NCI-H146 treated with DMSO at 0.1 percent for 48 hours (cell line): ENCODE results near the gene DNAH17.

Source experiments
- DNase-seq: peaks from one replicate; lab custom pipeline; 2025; ENCODE audit not compliant: unreplicated experiment; lab: John Stamatoyannopoulos, UW

Gene DNAH17

DNA sequence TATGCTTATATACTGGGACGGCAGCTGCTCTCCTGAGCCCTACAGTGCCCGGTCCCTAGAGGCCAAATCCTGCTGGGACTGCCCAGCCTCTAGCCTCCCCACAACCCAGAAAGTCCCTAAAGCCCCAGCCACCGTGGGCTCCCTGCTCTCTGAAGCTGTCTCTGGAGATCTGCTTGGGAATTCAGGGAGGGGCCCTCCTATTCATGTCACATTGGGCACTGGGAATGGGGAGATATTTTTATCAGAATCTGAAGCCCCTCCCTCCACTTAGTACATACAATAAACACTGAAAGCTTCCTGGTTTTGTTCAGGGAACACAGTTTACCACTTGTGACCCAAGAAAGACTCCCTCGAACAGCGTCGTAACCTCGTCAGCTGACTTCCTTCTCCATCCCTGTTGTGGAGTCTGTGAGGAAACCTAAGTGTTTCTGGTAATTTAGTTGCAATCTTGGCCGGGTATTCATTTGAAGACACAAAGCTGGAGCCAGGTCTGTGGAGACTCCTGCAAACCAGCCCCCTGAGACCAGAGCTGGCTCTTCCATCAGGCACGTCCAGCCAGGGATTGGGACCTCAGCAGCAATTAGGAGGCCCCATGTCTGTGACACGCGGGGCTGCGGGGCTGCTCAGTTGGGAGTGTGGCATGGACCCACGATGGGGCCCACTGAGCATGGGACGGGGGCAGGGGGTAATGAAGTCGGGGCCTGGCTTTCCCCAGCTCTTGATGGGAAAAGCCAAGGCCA is 160.2 kb downstream of the DNAH17 start:
- no peak for DNase-seq

DNA sequence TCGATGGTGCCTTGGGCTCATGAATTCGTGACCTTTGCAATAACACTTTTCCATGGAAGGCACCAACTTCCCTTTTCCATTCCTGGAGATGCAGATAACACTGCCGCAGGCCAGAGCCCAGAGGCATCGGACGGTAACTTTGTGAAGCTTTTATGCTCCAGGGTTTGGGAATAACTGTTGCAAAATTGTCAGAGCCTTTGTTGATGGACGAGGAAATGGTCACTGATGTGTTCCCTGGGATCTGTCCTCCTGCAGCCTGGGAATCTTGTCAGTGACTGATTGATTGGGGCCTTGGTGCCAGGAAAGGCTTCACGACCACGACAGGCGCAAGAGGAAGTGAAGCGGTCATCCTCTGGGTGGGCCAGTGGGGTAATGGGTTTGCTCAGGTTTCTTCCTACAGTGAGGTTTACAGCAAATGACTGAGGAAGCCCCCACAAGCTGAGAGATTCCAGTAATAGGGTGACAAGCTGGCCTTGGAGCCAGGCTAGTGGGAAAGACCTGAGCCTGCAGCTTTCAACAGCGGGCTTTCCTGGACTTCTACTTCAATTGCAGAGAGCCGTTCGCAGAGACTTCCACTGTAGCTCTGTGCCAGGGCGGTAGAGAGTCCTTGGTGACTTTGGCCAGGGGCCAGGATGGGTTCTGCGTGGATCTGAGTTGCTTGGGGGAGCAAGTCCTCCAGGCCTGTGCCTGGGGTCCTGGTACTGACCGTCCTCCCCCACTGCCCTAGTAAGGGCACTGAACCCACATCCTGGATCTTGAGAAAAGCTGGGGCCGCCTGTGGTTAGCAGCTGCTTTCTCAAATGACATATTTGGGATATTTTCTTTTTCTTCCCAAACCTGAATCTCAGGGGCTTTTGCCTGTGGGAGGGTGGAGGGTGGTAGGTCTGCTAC is 161.1 kb downstream of the DNAH17 start:
- DNase-seq = no peak

DNA sequence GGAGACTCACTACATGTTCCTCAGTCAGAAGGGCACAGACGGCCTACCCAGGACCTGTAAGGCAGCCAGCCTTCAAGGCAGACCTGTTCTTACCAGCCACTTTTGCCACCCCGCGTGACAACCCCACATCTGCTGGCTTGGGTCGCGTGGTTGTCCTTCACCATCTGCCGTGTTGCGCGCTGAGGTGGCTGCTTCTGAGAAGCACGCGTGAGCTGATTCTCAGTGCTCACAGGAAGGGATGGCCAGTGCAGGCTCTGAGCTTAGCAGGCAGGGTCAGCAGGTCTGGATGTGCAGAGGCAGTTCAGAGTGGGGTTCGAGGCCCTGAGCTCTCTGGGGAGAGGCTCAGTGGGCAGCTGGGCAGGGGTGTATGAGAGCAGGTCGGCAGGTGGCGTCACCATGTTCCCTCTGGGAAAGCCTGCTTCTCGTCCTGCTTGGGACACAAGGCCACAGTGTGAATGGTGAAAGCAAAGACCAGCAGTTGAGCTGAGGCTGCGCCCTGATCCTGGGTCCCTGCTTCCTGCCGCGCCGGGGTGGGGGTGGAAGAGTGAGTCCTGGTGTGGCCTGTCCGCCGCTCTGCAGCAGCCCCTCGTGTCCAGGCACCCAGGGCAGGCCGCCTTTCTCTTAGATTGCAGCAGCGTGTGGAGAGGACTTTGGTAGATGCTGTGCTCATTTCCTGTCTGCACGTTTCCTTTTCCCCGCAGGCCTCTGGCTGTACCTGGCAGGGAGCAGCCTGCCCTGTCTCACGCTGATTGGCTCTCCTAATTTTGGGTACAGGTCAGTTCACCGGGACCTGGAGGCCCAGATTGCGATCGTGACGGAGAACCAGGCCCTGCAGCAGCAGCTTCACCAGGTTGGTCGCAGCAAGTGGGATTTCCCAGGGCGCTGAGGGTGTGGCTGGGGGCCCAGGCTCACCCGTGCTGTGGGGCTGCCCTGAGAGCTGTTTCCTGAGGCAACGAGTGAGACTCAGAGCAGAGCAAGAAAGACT is 162.7 kb downstream of the DNAH17 start:
- no peak for DNase-seq

DNA sequence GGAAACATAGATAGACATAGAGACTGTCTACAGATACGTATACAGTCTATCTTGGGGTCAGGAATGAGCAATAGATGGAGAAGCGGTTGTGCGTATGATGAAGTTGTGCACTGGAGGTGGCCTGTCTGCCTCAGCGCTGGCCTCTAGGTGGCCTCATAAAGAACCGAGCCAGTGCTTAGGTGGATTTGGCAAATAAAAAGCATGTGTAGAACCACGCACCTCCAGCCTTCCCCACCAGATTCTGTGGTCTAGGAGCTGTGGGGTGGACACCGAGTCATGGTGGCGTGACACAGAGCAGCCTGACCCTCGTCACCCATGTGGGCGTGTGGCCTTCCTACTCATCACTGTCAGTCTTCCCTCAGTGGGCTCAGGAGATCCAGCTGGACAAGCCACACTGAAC is 164.8 kb downstream of the DNAH17 start:
- DNase-seq = no peak

DNA sequence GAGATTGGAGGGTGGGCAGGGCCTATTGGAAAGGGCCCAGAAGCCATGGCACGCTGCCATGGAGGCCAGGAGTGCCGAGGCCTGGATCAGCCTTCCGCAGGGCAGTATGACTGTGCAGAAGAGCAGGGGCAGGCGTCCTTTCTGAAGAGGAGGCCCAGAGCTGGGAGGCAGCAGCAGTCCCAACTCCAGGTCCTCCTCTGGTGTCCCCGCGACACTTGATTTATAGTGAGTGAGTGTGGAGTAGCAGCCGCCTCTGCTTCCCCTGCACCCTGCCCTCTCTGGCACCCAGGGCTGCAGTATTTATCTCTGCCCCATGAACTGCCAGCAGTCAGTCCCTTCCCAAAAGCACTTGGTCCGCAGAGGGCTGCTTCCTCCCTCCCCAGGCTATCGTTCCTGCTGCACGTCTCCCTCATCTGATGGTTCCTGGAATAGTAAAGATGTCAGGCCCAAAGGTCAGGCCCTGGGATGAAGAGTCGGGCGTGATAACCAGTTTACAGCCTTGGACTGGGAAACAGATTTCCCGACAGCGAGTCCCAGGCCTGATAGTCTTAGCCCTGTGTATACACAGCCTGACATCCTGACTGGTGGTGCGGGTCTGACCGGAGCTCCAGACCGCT is 165.8 kb downstream of the DNAH17 start:
- DNase-seq = no peak

DNA sequence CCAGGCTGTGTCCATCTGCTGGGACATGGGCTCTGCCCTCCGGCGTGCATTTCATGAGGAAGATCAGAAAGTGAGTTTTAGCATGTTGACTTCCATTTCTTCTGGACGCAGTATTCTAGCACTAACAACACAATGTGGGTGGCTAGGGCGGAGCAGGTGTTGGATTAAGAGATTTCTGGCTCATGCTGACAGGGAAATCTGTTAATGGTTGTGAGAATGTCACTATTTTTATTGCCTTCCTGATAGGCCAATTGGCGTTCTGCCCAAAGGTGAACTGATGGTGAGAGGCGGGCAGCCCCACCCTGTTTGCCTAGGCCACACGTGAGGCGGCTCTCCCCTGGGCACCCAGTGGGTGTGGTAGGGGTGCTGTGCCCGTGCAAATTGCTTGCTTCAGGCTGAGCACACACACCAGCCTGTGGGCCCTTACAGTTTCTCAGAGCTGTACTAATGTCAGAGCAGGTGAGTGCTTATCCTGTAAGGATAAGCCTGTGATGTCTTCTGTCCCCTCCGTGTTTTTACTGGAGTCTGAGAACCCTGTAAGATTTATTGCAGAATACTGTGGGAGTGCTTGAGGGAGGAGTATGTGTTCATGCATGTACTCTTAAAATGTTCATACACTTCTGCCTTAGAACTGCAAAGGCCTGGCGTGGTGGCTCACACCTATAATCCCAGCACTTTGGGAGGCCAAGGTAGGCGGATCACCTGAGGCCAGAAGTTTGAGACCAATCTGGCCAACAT is 167.8 kb downstream of the DNAH17 start:
- peak; percentile 76 for DNase-seq

DNA sequence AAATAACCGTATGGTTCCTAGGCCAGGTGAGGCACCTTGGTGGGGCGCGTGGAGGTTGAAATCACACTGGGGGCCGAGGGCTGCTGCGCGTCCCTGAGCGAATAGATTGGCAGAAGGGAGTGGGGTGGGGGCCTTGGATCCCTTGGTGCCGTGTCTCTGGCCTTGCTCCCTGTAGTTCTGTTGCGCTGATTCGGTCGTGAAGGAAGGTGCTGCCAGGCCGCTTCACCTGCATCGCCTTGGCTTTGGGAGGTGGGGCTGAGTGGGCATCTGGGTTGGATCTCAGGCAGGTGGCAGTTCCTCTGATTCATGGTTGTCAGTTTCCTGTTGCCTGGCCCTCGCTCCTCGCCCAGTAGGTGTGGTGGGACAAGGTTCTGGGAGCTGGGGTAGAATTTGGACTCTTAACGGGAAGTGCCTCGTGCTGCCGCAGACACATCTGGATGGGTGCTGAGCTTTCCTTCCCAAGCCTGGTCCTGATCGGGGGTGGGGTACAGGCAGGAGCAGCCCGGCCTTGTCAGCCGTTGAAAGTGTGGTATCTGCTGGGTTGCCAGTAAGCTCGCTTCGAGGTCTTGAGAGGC is 168.6 kb downstream of the DNAH17 start:
- DNase-seq = no peak

DNA sequence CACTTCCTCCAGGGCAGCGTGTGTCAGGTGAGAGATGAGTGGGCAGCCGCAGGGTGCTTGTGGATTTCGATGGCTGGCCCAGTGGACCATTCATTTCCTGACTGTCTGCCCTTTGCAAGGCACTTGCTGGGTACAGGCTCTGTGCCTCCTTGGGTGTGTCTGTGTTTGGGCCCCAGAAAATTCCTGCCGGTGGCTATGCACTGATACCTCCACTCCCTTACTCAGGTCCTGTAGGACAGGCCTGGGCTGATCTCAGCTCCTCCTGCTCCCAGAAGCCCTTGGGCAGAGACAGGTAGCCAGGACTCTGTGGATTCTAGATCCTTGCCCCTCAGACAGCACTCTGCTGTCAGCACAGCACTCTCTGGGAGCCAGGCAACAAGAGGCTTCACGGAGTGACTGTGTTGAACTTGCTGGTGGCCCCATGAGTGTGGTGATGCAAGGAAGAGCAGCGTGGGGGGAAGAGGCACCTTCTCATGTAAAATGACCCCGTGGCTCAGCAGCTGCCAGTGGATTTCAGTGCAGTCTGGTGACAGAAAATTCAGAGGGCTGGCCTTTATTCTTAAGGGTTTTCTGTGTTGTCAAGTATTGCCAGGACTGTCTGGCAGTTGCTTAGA is 169.7 kb downstream of the DNAH17 start:
- no peak for DNase-seq

DNA sequence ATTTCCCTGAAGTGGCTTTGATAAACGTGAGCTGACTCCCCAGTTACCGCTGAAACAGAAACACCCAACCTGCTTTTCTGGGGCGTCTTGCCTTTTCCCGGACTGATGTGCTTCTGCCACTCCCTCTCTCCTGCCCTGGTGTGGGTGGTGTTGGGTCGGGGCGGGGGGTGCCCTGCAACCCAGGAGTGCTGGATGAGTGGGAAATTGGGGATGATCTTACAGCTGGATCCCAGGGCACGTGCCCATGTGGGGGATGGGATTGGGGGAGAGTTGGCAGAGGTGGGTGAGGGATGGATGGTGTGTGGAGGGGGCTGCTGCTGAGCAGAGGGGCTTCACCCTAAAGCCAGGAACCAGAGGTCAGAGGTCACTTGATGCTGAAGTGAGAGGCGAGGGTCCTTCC is 170.3 kb downstream of the DNAH17 start:
- DNase-seq = no peak

DNA sequence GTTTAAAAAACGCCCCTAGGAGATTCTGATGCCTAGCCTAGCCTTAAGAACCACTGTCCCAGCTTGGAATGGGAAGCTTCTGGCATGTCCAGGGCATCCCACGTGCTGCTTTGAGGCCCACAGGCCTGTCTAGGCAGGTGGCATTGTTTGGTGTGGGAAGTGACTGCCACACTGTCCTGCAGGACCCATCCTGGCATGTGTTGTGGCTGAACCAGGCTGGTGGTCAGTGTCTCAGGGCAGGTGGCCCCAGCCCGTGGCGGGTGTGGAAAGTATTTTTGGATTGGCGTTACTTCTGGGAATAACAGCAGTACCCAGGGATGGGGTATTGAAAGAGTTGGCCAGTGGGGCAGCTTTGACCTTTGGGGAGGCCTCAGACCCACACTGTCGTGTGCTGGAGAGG is 170.8 kb downstream of the DNAH17 start:
- DNase-seq = no peak

DNA sequence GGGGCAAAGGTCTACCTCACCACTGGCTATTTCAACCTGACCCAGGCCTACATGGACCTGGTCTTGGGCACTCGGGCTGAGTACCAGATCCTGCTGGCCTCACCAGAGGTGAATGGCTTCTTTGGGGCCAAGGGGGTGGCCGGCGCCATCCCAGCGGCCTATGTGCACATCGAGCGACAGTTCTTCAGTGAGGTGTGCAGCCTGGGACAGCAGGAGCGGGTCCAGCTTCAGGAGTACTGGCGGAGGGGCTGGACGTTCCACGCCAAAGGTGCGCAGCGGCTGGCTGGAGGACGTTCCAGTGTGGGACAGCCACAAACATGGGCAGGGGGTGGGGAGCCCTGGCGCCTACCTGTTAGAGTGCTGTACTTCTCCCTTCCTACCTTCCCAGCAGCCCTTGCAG is 173.4 kb downstream of the DNAH17 start:
- no peak for DNase-seq

DNA sequence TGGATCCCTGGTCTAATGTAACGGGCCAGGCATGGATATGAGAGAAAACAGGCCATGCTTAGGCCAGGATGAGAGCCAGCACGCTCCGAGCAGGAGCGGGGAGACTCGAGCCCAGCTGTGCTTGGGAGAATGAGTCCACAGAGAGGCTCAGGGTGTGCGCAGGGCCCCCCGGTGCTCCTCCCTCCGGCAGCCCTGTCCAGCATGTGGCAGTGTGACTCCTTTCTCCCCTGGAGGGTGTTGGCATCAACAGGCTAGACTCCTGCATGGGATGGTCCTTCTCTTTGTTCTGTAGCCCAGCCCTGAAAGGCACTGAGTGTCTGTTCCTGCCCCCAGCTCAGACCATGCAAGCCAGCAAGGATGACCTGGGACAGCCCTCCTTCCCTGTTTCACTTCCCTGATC is 175.3 kb downstream of the DNAH17 start:
- no peak for DNase-seq

DNA sequence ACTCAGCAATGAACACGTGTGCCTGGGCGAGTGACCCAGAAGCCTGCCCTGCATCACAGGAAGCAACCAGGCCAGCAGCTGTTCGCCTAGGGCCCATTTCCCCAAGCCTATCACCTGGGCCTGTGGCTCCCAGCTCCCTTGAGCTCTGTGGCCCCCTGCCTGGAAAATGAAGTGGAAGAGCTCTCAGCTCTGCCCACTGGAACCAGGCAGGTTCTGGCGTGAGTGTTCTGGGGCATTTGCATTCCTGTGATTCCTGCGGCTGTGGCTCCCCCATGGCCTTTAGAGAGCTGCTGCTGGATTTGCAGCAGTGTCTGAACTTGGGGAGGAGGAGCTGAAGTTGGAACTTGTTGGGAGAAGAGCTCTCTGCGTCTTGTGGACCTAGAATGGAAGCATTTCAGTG is 175.9 kb downstream of the DNAH17 start:
- DNase-seq = no peak

DNA sequence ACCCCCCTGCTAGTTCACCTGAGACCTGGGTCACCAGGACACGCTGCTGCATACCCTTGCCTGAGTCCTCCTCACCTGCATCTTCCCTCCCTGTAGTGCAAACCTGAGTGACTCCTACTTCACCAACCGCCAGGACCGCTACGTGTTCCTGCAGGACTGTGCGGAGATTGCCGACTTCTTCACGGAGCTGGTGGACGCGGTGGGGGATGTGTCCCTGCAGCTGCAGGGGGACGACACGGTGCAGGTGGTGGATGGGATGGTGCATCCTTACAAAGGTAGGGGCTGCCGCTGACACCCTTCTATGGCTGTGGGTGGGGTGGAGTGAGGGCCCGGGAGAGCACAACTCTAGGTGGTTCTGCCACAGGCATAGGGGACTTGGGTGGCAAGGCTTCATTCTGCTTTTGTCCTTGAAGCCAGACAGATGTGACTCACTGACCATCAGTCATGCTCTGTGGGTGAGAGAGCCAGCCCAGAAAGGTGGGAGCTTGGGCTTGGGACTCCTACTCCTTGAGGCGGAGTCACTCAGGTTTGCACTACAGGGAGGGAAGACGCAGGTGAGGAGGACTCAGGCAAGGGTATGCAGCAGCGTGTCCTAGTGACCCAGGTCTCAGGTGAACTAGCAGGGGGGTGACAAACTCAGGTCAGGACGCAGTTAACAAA is 176.5 kb downstream of the DNAH17 start:
- DNase-seq = no peak

DNA sequence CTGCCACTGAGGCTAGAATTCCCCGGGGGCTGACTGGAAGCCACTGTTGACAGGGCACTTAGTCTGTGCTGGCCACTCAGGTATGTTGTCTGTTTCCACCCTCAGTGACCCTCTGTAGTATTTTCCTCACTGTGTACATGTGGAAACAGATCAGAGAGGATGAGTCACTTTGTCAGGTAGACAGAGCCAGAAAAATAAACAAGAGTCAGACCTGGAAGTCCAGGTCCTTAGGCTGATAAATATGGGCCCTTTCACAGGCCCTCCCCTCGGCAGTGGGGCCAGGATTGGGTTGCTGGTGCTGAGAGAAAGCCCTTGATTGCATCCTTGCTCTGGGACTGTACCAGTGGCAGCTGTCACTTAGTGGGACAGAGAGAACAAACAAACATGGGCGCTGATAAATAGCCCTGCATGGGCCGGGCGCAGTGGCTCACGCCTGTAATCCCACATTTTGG is 177.5 kb downstream of the DNAH17 start:
- DNase-seq = no peak

DNA sequence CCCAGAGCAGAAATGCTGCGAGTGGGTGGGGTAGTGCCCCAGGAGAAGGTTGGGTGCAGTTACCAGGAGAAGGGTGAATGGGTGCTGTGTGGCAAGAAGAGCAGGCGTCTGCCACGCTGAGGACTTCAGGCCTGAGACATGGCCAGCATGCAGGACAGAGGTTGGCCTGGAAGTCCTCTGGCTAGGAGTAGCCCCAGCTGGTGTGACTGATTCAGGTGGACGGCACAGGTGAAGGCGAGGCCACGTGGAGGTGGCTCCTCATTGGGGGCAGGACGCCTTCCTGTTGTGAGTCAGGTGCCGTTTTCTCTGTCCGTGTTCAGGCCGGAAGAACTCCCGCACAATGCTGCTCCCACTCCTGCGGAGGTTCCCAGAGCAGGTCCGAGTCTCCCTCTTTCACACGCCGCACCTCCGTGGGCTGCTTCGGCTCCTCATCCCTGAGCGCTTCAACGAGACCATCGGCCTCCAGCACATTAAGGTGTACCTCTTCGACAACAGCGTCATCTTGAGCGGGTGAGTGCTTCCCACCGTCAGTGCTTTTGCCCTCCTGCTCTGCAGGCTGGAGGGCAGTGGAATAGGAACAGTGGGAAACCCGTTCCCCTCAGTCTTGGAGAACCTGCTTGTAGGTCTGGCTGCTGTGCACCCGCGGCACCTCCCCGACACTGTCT is 178.0 kb downstream of the DNAH17 start:
- no peak for DNase-seq

DNA sequence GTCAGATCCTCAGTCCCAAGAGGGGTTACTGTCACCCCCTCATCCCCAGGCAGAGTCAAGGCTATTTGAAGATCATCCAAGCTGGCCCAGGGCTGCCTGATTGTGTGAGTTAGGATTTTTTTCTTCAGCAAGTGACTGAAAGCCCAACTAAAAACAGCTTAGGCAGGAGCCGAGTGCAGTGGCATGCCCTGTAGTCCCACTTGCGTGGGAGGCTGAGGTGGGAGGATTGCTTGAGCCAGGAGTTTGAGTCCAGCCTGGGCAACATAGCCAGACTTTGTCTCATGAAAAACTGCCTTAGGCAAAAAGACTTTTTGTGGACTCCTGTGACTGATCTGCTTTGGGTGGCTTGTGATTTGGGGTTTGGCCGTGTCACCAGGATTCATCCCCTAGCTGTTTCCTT is 178.8 kb downstream of the DNAH17 start:
- no peak for DNase-seq

DNA sequence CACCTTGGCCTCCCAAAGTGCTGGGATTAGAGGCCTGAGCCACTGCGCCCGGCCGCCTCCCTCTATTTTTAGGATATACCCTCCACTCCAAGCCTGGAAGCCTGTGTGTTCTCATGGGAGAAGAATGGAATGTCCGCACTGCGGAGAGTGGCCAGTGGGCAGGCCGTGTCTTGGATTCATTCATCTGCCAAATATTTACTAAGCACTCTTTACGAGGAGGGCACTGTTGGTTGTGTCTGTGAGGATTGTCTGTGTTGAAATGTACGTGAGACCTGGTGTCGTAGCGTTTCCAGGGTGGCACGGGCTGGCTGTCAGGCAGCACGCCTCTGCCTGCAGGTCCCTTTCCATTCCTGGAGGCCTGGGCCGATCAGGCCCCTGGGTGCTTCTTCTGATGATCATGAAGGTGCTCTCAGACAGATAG is 179.5 kb downstream of the DNAH17 start:
- DNase-seq = no peak
